Neuronal stem cell (in vitro differentiated cells): ENCODE data around the gene F12.

Experiments
- DNase-seq: peaks from one replicate; pipeline ENCODE4 v3.0.0-alpha.2; 2013; ENCODE audit warnings: low spot score
- H2AFZ ChIP-seq: one replicate; pipeline ENCODE4 v1.6.1; 2013; ENCODE audit warnings: mild to moderate bottlenecking, low read length, inconsistent platforms
- H2AK5ac ChIP-seq: 2 replicates; pipeline ENCODE4 v1.6.1; 2013; ENCODE audit warnings: low read depth, mild to moderate bottlenecking, inconsistent platforms, low read length, moderate library complexity, mixed read lengths
- H2BK120ac ChIP-seq: 2 replicates; pipeline ENCODE4 v1.6.1; 2013; ENCODE audit warnings: low read depth, mild to moderate bottlenecking, inconsistent platforms, low read length, moderate library complexity, mixed read lengths
- H2BK12ac ChIP-seq: one replicate; pipeline ENCODE4 v1.6.1; 2013; ENCODE audit warnings: low read length, inconsistent platforms
- H2BK15ac ChIP-seq: 2 replicates; pipeline ENCODE4 v1.6.1; 2013; ENCODE audit warnings: mild to moderate bottlenecking, low read length, inconsistent platforms, mixed read lengths
- H2BK5ac ChIP-seq: one replicate; pipeline ENCODE4 v1.6.1; 2013; ENCODE audit warnings: inconsistent platforms, mild to moderate bottlenecking, low read length, moderate library complexity
- H3K14ac ChIP-seq: one replicate; pipeline ENCODE4 v1.6.1; 2013; ENCODE audit warnings: low read length, inconsistent platforms
- H3K18ac ChIP-seq: 2 replicates; pipeline ENCODE4 v1.6.1; 2013; ENCODE audit warnings: low read length, inconsistent platforms
- H3K23ac ChIP-seq: 2 replicates; pipeline ENCODE4 v1.6.1; 2013; ENCODE audit warnings: low read depth, mild to moderate bottlenecking, mixed read lengths, low read length, inconsistent platforms; ENCODE audit not compliant: poor library complexity
- H3K27ac ChIP-seq: replicated peaks from 3 replicates; pipeline ENCODE4 v1.5.1; 2013; ENCODE audit warnings: low read length, inconsistent platforms
- H3K27me3 ChIP-seq, 3 experiments: 2 replicates each; pipeline ENCODE4 v1.6.1; 2013; ENCODE audit warnings: low read length in 3 of 3, mild to moderate bottlenecking in 2 of 3, inconsistent platforms in 1 of 3, low read depth in 1 of 3, mixed read lengths in 1 of 3, moderate library complexity in 1 of 3; ENCODE audit not compliant: control insufficient read depth in 3 of 3, insufficient read depth in 3 of 3
- H3K36me3 ChIP-seq, 2 donors: replicated peaks in 1 of 2; 2 replicates each; pipeline ENCODE4 v1.6.1; 2013; ENCODE audit warnings: low read length in 2 of 2; ENCODE audit not compliant: control insufficient read depth in 2 of 2, insufficient read depth in 2 of 2
- H3K4ac ChIP-seq: 2 replicates; pipeline ENCODE4 v1.6.1; 2013; ENCODE audit warnings: inconsistent platforms, mild to moderate bottlenecking, low read length, moderate library complexity
- H3K4me1 ChIP-seq, 2 donors: 1 replicate in 1 of 2; 2 replicates in 1 of 2; pipeline ENCODE4 v1.6.1; 2013; ENCODE audit warnings: low read length in 2 of 2, low read depth in 1 of 2; ENCODE audit not compliant: control insufficient read depth in 2 of 2, insufficient read depth in 1 of 2
- H3K4me2 ChIP-seq: one replicate; pipeline ENCODE4 v1.6.1; 2013; ENCODE audit warnings: mild to moderate bottlenecking, low read length, inconsistent platforms; ENCODE audit not compliant: insufficient read depth, poor library complexity, severe bottlenecking
- H3K4me3 ChIP-seq, 2 donors: 2 replicates each; pipeline ENCODE4 v1.5.1; 2013; ENCODE audit warnings: low read length in 2 of 2, mild to moderate bottlenecking in 2 of 2, inconsistent platforms in 1 of 2, moderate library complexity in 1 of 2
- H3K79me1 ChIP-seq: one replicate; pipeline ENCODE4 v1.6.1; 2013; ENCODE audit warnings: low read depth, mild to moderate bottlenecking, inconsistent platforms, low read length, moderate library complexity
- H3K9ac ChIP-seq: one replicate; pipeline ENCODE4 v1.6.1; 2013; ENCODE audit warnings: mild to moderate bottlenecking, low read depth, low read length, inconsistent platforms; ENCODE audit not compliant: poor library complexity
- H3K9me3 ChIP-seq, 2 donors: replicated peaks in 1 of 2; 2 replicates each; pipeline versions ENCODE3 to v1.6.1; 2013; ENCODE audit warnings: low read length in 2 of 2, mild to moderate bottlenecking in 2 of 2, inconsistent platforms in 1 of 2, low read depth in 1 of 2, mixed read lengths in 1 of 2, moderate library complexity in 1 of 2; ENCODE audit not compliant: control insufficient read depth in 2 of 2, insufficient read depth in 1 of 2
- H4K8ac ChIP-seq: one replicate; pipeline ENCODE4 v1.6.1; 2013; ENCODE audit warnings: low read depth, mild to moderate bottlenecking, inconsistent platforms, low read length, moderate library complexity
- H4K91ac ChIP-seq: one replicate; pipeline ENCODE4 v1.6.1; 2013; ENCODE audit warnings: low read length, low read depth, mild to moderate bottlenecking, inconsistent platforms; ENCODE audit not compliant: poor library complexity
- WGBS, 2 donors: extraction: QIAGEN DNeasy Blood & Tissue Kit; methylation state at CpG; one replicate each; pipeline ENCODE4 v1.1.7; 2013; ENCODE audit warnings: missing lambda C conversion rate in 2 of 2, mixed read lengths in 1 of 2; ENCODE audit not compliant: insufficient read length in 2 of 2, insufficient replicate concordance in 1 of 2; ENCODE audit errors: extremely low coverage in 2 of 2; 5-methylcytosine and 5-hydroxymethylcytosine counted together

F12 gene

GRCh38 chr5:177440990-177441780, 31.8 kb upstream of the F12 start:
- Histone ChIP-seq H3K18ac (peak overlapping the region; percentile 18), H4K8ac (no peak overlapping the region), H3K4me1 (peaks cover 6 to 12% of the 10 kb centered on the region in 2 donors), H2AK5ac (peak overlapping the region; percentile 30), H3K27ac (no peak overlapping the region), H2BK5ac (peak overlapping the region; percentile 72), H3K9ac (peak overlapping the region; percentile 3), H2BK120ac (peak overlapping the region; percentile 27), H2BK15ac (no peak overlapping the region), H2AFZ (no peak overlapping the region), H3K79me1 (peaks cover 2% of the 10 kb centered on the region), H3K27me3 (no peaks in the 10 kb centered on the region), H3K14ac (no peak overlapping the region), H3K4me3 (no peak overlapping the region), H3K36me3 (peaks cover 18 to 63% of the 10 kb centered on the region in 2 donors), H3K4me2 (no peak overlapping the region), H2BK12ac (no peak overlapping the region), H3K9me3 (no peaks in the 10 kb centered on the region), H3K4ac (no peak overlapping the region), H3K23ac (no peak overlapping the region), H4K91ac (no peak overlapping the region)
- no peak for DNase-seq
- WGBS, 2 donors = no CpG with 5 or more reads among the region's 26 CpGs

- Histone ChIP-seq H3K36me3 (peaks cover 19 to 70% of the 10 kb centered on the region in 2 donors), H3K23ac (no peak overlapping the region), H3K14ac (peak overlapping the region; percentile 38), H3K18ac (no peak overlapping the region), H3K4me3 (no peak overlapping the region), H2BK15ac (no peak overlapping the region), H4K8ac (peak overlapping the region; percentile 10), H3K4me2 (no peak overlapping the region), H3K27ac (no peak overlapping the region), H3K9ac (no peak overlapping the region), H3K79me1 (peaks cover 4% of the 10 kb centered on the region), H3K9me3 (no peaks in the 10 kb centered on the region), H4K91ac (no peak overlapping the region), H2BK12ac (no peak overlapping the region), H3K4me1 (peaks cover 1 to 7% of the 10 kb centered on the region in 2 donors), H3K4ac (no peak overlapping the region), H2AK5ac (no peak overlapping the region), H2BK5ac (no peak overlapping the region), H2AFZ (no peak overlapping the region), H2BK120ac (peak overlapping the region; percentile 27), H3K27me3 (no peaks in the 10 kb centered on the region)
- no CpG with 5 or more reads among the region's 24 CpGs for WGBS, 2 donors
- no peak for DNase-seq
These were observed 31.0 kb upstream of the F12 start for GRCh38 chr5:177440211-177440989.

- Histone ChIP-seq H3K14ac (no peak overlapping the region), H2BK15ac (no peak overlapping the region), H3K23ac (no peak overlapping the region), H3K4me1 (peaks cover 0 to 6% of the 10 kb centered on the region in 2 donors), H3K27me3 (no peaks in the 10 kb centered on the region), H4K8ac (no peak overlapping the region), H3K4me3 (no peak overlapping the region), H2AFZ (no peak overlapping the region), H2BK120ac (no peak overlapping the region), H2BK5ac (no peak overlapping the region), H3K4me2 (no peak overlapping the region), H2AK5ac (no peak overlapping the region), H3K79me1 (peaks cover 4% of the 10 kb centered on the region), H3K9ac (no peak overlapping the region), H3K36me3 (peaks cover 24 to 78% of the 10 kb centered on the region in 2 donors), H3K27ac (no peak overlapping the region), H3K18ac (no peak overlapping the region), H3K4ac (no peak overlapping the region), H2BK12ac (no peak overlapping the region), H4K91ac (no peak overlapping the region), H3K9me3 (no peaks in the 10 kb centered on the region)
- no peak for DNase-seq
- no CpG with 5 or more reads among the region's 4 CpGs for WGBS, 2 donors
These were observed 30.2 kb upstream of the F12 start for GRCh38 chr5:177439518-177440053.

GRCh38 chr5:177438468-177438867, 29.1 kb upstream of the F12 start:
- H3K4me2 ChIP-seq = no peak overlapping the region
- H3K9ac ChIP-seq = peak overlapping the region; percentile 21
- H4K91ac ChIP-seq = no peak overlapping the region
- no peak overlapping the region for H2BK15ac ChIP-seq
- peak overlapping the region; percentile 55 for H3K23ac ChIP-seq
- H2BK5ac ChIP-seq = no peak overlapping the region
- whole genome bisulfite sequencing, 2 donors = no CpG with 5 or more reads among the region's 10 CpGs
- H4K8ac ChIP-seq = no peak overlapping the region
- H2AFZ ChIP-seq = no peak overlapping the region
- H3K9me3 ChIP-seq = no peaks in the 10 kb centered on the region
- peak overlapping the region; percentile 21 for H3K14ac ChIP-seq
- H2BK120ac ChIP-seq = no peak overlapping the region
- peaks cover 34 to 85% of the 10 kb centered on the region in 2 donors for H3K36me3 ChIP-seq
- no peak overlapping the region for H3K4ac ChIP-seq
- no peak overlapping the region for H3K4me3 ChIP-seq
- peak overlapping the region; percentile 22 for H2BK12ac ChIP-seq
- H3K27ac ChIP-seq = no peak overlapping the region
- H2AK5ac ChIP-seq = no peak overlapping the region
- no peak for DNase-seq
- H3K79me1 ChIP-seq = peaks cover 4% of the 10 kb centered on the region
- no peak overlapping the region for H3K18ac ChIP-seq
- H3K4me1 ChIP-seq = peaks cover 0 to 2% of the 10 kb centered on the region in 2 donors
- H3K27me3 ChIP-seq = no peaks in the 10 kb centered on the region
